Activated CD8-positive, alpha-beta memory T cell treated with anti-CD3 and anti-CD28 coated beads for 36 hours (primary cell): ENCODE measurements around the gene CCDC9B. TPM values are rescaled to one million over a fixed set of nuclear protein-coding genes. Genes with fewer than 3 reads are reported as not detected.

Experiments
- CTCF ChIA-PET: fragments of 350-600 bp; sonication (Branson Sonifier 250); formaldehyde crosslinking; loops from one replicate; lab custom pipeline; 2021; ENCODE audit warnings: antibody characterized with exemption; lab: Charles Lee
- POLR2A ChIA-PET: fragments of 350-600 bp; sonication (Branson Sonifier 250); formaldehyde crosslinking; loops from one replicate; lab custom pipeline; 2021; ENCODE audit warnings: antibody characterized with exemption; lab: Charles Lee
- total RNA-seq, 2 experiments: library from RNA; stranded (reverse); gene quantifications; one replicate each; pipeline ENCODE4 v1.2.3, GENCODE V29; 2021

Gene CCDC9B
- total RNA-seq, 2 experiments from 2014 or later = 0.17 to 0.34 TPM

DNA sequence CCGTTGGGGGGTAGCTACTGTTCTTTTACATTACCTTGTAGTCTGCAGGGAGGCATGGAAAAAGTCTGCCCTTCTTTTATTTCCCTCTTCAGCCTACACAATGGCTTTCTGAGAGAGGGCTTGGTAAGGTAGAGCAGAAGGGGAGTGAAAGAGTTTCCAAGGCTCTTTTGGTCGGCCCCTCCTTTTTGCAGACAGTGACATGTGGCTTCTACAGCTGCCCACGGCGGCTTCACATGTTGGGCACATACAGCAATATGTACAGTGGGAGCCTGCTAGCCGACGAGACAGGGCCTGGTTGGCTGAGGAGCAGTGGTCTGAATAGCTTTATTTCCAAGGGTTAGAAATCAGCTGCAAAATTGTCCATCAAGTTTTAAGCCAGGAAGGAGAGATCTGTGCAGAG lies 13.3 kb downstream of the CCDC9B start:
- CTCF ChIA-PET = interaction anchor here (1.1 to 5.4 kb wide), 5 partner anchors 10 to 54 kb away, joined by 3 to 40 read pairs (median 5); partner anchors contain the start of gene CCDC9B
- POLR2A ChIA-PET = no interaction called here

DNA sequence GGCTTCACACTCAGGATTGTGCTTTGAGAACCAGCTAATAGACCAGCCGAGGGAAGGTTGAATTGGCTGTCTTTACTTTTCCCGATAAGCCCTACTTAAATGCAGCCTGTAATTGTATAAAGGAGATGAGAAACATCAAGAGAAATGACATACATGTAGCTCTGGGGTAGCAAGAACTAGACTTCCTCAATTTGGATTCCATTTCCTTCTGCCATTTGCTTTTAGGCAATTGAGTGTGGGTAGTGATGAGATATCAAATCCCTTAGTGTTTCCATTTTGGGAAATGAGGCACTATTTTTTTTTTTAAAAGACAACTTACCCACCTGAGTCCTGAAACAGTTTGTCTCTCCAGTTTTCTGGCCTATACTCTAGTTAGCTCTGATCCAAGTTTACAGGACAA lies 15.0 kb downstream of the CCDC9B start:
- ChIA-PET POLR2A (no interaction called here), CTCF (interaction anchor here (1.4 to 5.4 kb wide), 5 partner anchors 12 to 52 kb away, joined by 4 to 40 read pairs (median 5); no protein-coding TSS in a partner anchor)

DNA sequence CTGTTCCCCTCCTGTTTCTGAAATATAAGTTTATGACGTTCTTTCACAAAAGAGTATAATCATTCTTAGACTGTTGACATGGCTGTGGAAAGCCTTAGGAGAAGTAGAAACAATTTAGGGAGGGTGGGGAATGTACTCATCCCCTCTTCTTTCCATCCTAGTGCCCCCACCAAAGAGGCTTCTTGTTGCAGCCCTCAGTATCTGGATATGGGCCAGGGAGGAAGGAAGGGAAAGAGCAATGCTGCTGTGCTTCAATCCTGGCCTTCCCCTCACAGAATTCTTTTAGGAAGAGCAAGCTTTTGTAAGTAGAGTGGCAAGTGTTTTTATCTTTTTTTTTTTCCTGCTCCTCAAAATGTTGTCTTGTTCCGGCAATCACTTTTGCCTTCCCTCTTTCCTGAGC lies 15.6 kb downstream of the CCDC9B start:
- POLR2A ChIA-PET = no interaction called here

DNA sequence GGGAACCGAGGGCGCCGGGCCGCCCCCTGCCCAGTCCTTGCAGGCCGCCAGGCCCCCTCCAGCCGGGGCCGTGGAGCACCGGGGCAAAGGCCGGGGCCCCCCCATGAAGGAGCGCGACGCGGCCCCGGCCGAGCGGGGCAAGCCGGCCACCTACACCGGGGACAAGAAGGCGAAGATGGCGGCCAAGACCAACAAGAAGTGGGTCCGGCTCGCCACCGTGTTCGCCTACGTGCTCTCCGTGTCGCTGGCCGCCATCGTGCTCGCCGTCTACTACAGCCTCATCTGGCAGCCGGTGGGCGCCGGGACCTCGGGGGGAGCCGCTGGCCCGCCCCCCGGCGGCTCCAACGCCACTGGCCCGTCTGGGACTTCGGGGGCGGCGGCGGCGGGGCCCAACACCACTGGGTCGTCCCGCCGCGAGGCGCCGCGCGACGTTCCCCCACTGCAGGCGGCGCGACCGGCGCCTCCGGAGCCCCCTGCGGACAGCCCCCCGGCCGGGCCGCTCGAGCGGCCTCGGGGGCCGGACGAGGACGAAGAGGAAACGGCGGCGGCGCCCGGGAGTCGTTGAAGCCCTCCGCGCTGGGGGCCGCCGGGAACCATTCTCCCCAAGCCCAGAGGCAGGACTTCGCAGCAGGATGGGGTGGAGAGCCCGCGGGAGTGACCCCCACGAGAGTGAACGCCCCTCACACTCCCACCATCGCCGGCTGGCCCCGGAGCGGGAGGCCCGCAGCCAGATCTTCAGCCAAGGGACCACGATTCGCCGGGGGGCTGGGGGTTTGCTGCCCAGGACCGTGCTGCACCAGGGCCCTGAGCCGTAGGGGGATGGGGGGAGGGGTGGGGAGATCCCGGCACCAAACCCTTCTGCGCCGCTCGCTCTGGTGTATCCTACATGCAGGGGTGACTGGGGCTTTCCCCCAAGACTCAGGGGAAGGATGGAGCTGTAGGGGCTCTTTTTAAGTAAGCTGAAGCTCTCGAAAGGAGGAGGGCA lies 16.5 kb downstream of the CCDC9B start:
- POLR2A ChIA-PET = interaction anchor here (1.4 kb wide), 1 partner anchor 16 kb away, joined by 7 read pairs; the partner anchor contains the start of gene PLCB2
- CTCF ChIA-PET = interaction anchor here (1.4 to 9.5 kb wide), 4 partner anchors 14 to 20 kb away, joined by 9 to 95 read pairs (median 26); partner anchors contain the start of gene CCDC9B

More for the DNA sequence above, 15.6 kb downstream of the CCDC9B start:
- CTCF ChIA-PET = interaction anchor here (1.4 to 5.4 kb wide), 4 partner anchors 13 to 50 kb away, joined by 4 to 40 read pairs (median 8); no protein-coding TSS in a partner anchor

DNA sequence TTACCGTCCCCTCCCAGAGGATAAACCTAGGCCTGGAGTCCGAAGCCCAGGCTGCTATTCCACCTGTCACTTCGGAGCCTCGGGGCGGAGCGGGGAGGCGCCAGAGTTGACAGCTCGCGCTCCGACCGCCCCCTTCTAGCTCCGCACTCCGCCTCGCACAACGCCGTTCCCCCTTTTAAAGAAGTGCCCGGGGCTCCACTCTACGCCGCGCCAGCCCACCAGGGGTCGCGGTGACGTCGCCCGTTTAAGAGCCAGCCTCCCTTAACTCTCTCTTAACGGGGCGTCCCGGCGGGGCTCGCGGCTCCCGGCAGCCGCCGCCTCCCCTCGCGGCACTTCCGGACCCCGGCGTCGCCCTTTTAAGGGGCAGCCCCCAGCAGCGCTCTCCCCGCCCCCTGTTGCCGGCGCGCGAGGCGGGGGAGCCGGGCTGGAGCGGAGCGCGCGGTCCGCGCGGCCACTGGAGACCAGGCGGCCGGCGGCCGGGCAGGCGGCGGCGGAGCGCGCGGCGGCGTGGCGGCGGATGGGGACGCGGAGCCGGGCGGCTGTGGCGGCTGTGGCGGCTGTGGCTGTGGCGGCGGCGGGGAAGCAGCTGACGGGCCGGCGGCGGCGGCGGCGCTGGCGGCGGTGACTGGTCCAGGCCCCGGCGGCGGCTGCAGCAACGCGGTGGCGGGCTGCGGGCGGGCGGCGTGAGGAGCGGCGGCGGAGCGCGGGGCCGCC lies 17.3 kb downstream of the CCDC9B start, which contains the start of gene INAFM2:
Gene INAFM2, plus strand, starts transcription at position 454 of the 714 bp plus-strand sequence. CDS start 364 bp downstream, outside the sequence.
- ChIA-PET POLR2A (interaction anchor here (1.0 to 1.8 kb wide), 4 partner anchors 9 to 82 kb away, joined by 3 to 8 read pairs (median 6); partner anchors contain the start of genes IVD and PLCB2), CTCF (interaction anchor here (1.0 to 9.5 kb wide), 9 partner anchors 13 to 271 kb away, joined by 3 to 95 read pairs (median 3); partner anchors contain the start of genes CCDC9B and PLCB2)

DNA sequence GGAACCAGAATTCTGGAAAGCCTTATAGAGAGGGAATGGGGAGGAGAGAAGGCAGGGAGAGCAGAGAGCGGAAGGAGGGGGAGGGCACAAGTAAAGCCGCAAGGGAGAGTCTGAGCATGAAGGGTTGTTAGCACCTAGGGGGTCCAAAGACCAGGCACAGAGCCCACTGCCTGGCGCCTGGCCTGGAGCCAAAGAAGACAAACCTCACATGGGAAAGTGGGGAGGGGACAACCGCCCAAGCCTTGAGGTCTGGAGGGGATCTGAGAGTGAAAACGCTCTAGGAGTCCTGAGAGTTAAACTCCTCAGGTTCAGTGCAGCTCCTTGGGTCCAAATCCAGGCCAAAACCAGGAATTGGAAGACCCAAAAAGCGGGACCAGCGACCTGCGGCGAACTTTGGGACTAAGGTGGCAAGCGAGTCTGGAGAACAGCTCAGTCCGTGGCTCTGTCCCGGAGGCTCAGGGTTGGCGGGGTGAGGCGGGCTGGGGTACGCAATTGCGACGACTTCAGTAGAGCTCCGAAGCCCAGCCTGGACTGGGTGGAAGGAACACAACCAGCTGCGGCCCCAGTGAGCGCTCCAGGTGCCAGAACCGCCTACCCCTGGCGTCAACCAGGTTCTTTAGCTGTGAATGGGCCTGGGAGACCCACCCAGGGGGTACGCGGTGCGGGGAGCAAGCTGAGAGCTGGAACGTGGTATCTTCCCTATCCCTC lies 18.1 kb downstream of the CCDC9B start:
- ChIA-PET CTCF (interaction anchor here (1.0 to 9.5 kb wide), 12 partner anchors 12 to 270 kb away, joined by 3 to 95 read pairs (median 4); partner anchors contain the start of genes CCDC9B and PLCB2), POLR2A (interaction anchor here (1.0 to 1.8 kb wide), 4 partner anchors 10 to 83 kb away, joined by 3 to 8 read pairs (median 6); partner anchors contain the start of genes IVD and PLCB2)

DNA sequence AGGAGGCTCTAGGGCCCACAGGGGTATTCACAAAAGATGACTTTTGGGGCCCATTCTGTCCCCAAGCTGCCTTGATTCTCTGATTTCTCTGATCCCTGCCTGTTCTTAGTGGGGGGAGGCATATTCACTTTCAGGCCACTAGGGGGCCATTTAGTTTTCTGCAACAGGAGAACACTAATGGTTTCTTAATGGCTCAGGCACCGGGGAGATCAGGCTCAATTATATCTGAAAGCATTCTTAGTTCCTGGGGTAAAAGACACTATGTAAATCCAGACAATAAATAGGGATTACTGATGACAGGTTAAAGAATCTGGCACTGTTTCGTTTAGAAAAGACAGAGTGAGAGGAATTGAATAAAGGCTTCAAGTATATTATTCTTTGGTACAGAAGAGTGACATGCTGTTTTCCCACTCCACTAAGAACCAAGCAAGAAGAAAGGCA lies 19.8 kb downstream of the CCDC9B start:
- ChIA-PET CTCF (interaction anchor here (0.7 to 9.5 kb wide), 8 partner anchors 11 to 767 kb away, joined by 3 to 95 read pairs (median 4); partner anchors contain the start of genes CCDC9B and PLCB2), POLR2A (interaction anchor here (0.7 to 1.0 kb wide), 2 partner anchors 13 to 90 kb away, joined by 3 to 4 read pairs; no protein-coding TSS in a partner anchor)

DNA sequence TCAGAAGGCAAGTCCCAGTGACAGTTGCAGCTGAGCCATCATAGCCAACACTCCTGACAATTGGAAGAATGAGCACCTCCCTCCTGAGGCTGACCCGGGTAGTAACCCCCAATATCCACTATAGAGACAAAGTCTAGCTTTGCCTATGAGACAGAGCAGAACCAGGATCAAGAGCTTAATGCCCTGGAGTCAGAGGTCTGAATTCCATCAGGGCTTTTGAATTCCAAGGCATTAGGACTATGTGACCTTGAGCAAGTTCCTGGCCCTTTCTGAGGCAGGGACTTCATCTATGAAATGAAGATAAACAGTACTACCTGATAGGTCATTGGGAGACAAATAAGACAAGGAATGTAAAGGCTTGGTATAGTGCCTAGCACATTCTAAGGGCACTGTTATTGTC lies 20.3 kb downstream of the CCDC9B start:
- CTCF ChIA-PET = interaction anchor here (0.8 to 9.5 kb wide), 7 partner anchors 10 to 103 kb away, joined by 3 to 95 read pairs (median 5); partner anchors contain the start of genes ANKRD63, CCDC9B and PLCB2
- POLR2A ChIA-PET = interaction anchor here (1.0 kb wide), 1 partner anchor 12 kb away, joined by 3 read pairs; no protein-coding TSS in a partner anchor

DNA sequence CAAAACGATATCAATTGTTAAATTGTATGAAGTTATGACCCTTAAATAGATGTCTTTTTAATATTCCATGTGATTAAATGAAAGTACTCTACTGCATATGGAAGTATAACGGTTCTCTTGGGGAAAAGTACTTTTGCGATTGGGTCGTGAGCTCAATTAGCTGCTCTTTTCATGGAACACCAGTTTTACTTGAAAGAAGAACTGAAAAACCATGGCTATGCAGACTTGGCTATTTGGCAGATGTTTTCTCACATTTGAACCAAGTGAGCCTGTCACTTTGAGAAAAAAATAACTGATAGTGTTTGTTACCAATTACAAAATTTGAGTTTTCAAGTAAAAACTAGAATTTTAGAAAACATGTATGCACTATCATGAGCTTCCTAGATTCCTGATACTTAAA lies 23.2 kb downstream of the CCDC9B start:
- ChIA-PET CTCF (interaction anchor here (1.2 to 9.5 kb wide), 5 partner anchors 9 to 50 kb away, joined by 3 to 95 read pairs (median 3); partner anchors contain the start of gene CCDC9B), POLR2A (interaction anchor here (0.6 kb wide), 1 partner anchor 92 kb away, joined by 3 read pairs; no protein-coding TSS in a partner anchor)

DNA sequence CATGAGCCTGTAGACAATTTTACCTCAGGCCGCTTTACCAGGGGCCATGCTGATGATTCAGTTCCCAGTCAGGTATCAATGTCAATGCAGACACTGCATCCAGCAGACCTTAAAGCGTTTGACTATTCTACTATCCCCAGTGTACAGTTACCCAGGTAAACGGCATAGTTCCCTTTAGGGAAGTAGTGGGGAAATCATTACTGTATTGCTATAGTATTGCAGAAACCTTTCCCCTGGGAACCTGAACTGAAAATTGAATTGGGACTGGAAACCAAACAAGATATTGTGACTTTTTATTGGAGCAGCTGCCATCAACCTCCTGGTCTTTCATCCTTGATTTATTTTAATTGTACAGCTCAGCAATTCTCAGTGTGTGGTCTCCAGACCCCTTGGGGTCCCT lies 23.8 kb downstream of the CCDC9B start:
- ChIA-PET POLR2A (interaction anchor here (0.6 kb wide), 1 partner anchor 91 kb away, joined by 3 read pairs; no protein-coding TSS in a partner anchor), CTCF (interaction anchor here (0.6 to 9.5 kb wide), 4 partner anchors 21 to 51 kb away, joined by 3 to 95 read pairs (median 3); partner anchors contain the start of gene CCDC9B)

DNA sequence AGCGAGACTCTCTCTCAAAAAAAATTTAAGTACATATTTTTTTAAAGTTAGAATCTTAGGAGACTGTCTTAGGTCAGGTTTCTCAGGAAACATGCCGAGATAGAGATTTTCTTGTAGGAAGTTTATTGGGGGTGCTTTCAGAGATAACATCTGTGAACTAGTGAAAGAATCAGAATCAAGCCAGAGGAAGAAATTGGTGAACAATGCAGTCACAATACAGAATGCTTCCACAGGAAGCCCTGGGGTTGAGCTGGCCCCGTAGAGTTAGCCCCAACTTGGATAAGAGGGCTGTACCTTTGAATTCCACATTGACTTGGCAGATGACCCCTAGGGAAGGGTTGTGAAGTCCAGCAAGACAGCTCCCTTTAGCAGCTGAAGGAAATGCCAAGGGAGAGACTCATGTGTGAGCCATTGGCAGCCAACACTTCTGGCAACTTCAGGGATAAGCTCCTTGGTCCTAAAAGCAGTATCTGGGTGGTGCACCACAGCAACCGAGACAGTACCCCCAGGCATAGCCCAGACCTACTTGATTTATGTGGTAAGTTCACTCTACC lies 25.9 kb downstream of the CCDC9B start:
- POLR2A ChIA-PET = no interaction called here
- CTCF ChIA-PET = interaction anchor here (1.6 to 9.5 kb wide), 3 partner anchors 23 to 40 kb away, joined by 5 to 95 read pairs (median 10); partner anchors contain the start of gene CCDC9B

DNA sequence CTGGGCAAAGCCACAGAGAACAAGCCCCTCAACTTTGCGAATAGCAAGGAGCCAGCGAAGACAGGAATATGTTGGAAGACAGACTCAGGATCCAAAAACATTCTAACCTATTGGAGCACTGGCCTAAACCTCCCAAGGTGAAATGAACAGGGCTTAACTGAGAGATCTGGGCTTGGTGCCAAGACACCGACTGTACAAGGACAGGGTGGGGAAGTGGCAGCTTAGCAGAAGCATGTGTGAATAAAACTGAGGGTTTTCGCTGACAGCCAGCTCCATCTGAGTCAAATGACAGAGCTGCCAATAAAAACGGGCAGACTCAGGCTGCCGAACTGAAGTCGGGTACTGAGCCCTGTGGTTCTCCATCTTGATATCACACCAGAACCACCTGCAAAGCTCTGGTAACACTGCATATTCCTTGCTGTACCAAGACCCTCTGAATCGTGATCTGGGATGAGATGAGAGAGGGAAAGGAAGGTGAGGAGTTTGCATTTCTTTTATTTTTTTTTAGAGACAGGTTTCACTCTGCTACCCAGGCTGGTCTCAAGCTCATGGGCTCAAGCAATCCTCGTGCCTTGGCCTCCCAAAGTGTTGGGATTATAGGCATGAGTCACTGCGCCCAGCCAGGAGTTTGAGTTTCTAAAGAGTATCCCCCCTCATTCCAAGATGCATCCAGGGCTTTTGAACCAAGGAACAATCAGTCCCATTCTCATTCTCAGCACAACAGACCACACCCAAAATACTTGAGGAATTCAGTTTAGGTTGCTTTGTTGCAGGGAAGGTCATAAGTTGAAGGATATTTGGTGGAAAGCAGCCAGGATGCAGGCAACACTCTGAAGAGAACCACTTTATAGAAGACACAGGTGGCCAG lies 27.0 kb downstream of the CCDC9B start:
- ChIA-PET POLR2A (no interaction called here), CTCF (interaction anchor here (0.6 to 7.9 kb wide), 5 partner anchors 7 to 247 kb away, joined by 3 to 102 read pairs (median 10); partner anchors contain the start of gene INAFM2)

DNA sequence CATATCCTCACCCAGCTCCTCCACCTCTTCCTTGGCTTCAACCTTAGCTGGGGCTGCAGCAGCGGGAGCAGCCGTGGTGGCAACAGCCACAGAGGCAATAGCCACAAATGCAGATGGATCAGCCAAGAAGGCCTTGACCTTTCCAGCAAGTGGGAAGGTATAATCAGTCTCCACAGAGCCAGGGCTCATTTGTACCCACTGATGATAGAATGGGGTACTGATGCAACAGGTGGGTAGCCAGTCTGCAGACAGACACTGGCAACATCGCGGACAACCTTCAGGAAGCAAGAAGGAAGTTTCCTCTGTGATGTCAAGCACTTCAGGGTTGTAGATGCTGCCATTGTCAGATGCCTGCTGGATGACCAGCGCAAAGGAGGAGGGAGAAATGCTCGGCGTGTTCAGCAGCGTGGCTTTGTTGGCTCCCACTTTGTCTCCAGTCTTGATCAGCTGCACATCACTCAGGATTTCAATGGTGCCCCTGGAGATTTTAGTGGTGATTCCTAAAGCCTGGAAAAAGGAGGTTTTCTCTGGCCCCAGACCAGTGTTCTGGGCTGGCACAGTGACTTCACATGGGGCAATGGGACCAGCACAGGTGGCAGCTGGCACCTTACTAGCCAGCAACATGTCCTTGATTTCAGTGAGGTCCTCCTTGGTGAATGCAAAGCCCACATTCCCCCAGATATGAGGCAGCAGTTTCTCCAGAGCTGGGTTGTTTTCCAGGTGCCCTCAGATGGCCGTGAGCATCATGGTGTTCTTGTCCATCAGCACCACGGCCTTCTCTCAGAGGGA lies 28.2 kb downstream of the CCDC9B start:
- POLR2A ChIA-PET = no interaction called here
- CTCF ChIA-PET = interaction anchor here (1.4 to 7.9 kb wide), 5 partner anchors 9 to 39 kb away, joined by 6 to 102 read pairs (median 59); partner anchors contain the start of gene INAFM2

DNA sequence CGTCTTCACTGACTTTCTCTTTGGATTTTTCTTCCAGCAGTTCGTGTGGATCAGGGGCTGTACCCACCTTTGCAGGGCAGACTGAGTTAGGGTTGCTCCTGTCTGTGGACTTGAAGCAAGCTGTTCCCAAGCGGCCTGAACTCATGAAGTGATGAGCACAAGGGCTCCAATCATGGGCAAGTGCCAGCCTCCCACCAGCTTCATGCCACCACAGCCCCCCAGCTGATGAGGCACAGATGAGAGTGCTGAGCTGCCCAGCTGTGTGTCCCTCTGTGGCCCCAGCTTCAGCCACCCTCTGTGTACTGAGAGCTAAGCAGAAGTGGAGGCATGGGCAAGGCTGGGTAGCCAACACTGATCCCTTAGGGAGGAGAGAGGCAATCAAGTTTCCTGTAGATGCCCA lies 29.7 kb downstream of the CCDC9B start:
- POLR2A ChIA-PET = no interaction called here
- CTCF ChIA-PET = interaction anchor here (0.7 to 7.9 kb wide), 9 partner anchors 10 to 478 kb away, joined by 3 to 102 read pairs (median 5); partner anchors contain the start of genes ANKRD63 and INAFM2
